GM12874 (cell line): ENCODE data around the gene INSC.

ENCODE experiments used
- CTCF ChIP-seq: IDR thresholded peaks from 2 replicates; pipeline ENCODE4 v1.5.1; 2011; ENCODE audit warnings: low read depth, mild to moderate bottlenecking, control low read depth, low read length, moderate library complexity; ENCODE audit not compliant: insufficient read depth

INSC gene

DNA sequence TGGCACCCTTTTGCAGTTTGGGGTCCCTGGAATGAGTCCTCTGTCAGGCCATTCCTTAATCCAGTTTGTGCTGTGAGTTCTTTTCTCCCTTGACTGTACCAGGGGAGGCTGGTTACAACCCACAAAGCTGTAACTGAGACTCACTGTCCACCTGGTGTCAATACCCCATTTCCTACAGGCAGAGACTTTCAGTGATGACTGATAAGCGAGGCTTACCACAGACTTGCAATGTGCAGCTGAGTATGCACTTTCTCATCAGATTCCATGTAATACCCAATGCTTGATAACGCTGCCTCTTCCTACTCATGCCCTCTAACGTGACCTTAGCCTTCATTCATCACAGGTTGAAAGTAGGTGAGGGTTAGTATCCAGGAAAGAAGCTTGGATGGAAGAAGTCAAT lies 120.1 kb downstream of the INSC start:
- no peak for TF ChIP-seq CTCF

- TF ChIP-seq CTCF = no peak
Measured at GRCh38 chr11:15236559-15236958, 121.8 kb downstream of the INSC start.

DNA sequence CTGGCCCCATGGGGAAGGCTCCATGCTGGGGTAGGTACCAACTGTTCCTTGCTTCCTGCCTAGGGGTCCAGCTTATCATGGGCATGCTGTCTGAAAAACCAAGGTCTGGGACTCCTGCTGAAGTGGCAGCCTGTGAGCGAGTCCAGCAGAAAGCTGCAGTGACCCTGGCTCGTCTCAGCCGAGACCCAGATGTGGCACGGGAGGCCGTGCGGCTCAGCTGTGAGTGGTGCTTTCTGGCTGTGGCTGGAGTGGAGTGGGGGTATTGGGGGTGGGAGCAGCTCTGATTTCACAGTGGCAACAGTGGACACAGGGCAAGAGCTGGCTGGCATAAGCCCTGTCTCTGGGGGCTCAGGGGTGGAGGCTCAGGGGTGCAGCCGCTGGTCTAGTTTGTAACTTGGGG lies 124.1 kb downstream of the INSC start:
- TF ChIP-seq CTCF = no peak

DNA sequence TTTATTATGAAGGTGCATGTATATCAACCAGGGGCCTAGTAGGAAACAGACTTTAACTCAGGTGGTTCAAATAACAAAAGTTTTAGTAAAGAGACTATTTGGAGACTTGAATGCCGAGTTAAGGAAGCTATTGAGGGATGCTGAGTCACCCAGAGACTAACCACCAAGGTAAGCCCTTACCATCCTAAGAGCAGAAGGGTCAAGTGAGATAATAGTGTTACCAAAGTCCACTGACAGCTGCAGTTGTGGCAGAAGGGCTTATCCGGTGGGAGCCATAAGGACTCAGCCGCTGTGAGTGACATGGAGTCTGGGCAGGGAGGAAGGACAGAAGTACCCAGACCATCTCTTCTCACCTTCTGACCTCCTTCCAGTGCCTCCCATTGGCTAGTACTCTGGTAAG lies 134.0 kb downstream of the INSC start:
- TF ChIP-seq CTCF = no peak

GRCh38 chr11:15258433-15259165 lies 143.9 kb downstream of the INSC start:
- no peak for TF ChIP-seq CTCF

- no peak for TF ChIP-seq CTCF
Measured at GRCh38 chr11:15266999-15267398, 152.3 kb downstream of the INSC start.

DNA sequence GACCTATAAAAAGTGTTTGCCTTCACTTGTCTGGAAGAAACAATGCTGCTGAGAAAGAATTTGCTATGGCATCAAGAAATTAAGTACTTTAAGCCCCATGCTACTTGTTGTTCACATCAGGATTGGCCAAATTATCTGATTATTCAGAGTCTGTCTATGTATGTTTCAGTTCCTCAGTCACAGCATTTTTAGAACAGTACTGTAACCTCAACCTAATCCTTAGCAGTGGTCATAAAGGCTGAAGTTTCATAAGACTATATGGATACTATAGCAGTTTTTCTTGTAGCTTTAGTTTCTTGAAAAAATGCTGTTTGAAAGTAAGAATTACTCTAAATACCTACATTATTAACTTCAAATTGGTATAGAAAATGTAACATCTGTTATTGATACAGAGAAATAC lies 153.9 kb downstream of the INSC start:
- TF ChIP-seq CTCF = no peak
